ENCODE results near the gene CNNM4.

Gene CNNM4

DNA sequence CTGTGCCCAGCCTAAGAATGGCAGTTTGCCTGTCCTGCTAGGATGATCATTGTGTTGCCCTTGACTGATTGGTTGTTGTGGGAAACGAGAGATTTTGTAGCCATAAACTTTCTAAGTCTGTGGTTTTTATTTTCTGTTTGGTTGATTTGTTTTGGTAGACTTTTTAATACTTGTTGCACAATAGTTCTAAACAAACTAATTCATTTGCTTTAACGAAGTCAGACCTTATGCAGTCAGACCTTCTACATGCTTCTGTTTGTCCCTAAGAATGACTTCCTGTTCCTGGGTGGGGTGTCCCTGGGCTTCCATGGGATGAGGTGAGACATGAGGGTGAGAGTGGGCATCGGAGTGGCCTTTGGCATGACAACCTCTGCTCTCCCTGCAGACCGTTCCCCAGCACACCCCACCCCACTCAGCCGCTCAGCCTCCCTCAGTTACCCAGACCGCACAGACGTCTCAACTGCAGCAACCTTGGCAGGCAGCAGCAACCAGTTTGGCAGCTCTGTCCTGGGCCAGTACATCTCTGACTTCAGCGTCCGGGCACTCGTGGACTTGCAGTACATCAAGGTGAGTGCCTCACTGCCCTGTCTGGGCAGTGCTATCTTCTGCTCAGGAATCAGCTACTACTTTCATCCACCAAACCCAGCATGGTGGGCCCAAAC lies 47.6 kb downstream of the CNNM4 start:
- Histone ChIP-seq H3K36me3 (ENCODE audit: insufficient read depth, low read length) (no peaks in the 10 kb centered on the region), H3K4me2 (ENCODE audit: low read length) (no peak overlapping the region), H3K9ac (ENCODE audit: low read depth, low read length) (no peak overlapping the region), H3K4me1 (ENCODE audit: control insufficient read depth, insufficient read depth, low read length) (peaks cover 5% of the 10 kb centered on the region), H3K27me3 (ENCODE audit: control insufficient read depth, insufficient read depth, low read length) (no peaks in the 10 kb centered on the region), H3K9me3 (replicated peaks; ENCODE audit: low read length) (no peaks in the 10 kb centered on the region), H3K4me3 (ENCODE audit: low read length) (no peak overlapping the region)

DNA sequence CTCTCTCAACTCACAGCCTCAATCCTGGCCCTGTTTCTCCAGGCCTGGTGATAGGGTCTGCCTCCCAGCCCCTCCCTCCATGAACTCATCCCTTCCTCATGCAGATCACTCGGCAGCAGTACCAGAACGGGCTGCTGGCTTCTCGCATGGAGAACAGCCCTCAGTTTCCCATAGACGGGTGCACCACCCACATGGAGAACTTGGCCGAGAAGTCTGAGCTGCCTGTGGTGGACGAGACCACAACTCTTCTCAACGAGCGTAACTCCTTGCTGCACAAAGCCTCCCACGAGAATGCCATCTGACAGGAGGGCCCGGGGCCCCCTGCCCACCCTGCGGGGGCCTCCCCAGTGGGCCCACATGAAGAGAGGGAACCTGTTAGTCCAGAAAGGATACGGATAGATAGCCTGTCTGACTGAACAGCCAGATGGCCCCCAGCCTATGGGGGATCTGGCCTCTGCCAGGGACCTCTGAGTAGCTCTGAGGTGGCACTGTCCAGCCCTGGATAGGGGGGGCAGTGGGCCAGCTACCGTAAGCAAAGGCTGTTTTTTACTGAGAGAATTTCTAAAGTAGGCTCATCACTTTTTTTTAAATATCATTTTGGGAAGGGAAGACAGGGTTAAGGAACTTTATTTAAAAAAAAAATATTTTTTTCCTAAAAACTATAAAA lies 48.6 kb downstream of the CNNM4 start:
- Histone ChIP-seq H3K4me3 (ENCODE audit: low read length) (no peak overlapping the region), H3K36me3 (ENCODE audit: insufficient read depth, low read length) (no peaks in the 10 kb centered on the region), H3K27me3 (ENCODE audit: control insufficient read depth, insufficient read depth, low read length) (no peaks in the 10 kb centered on the region), H3K4me1 (ENCODE audit: control insufficient read depth, insufficient read depth, low read length) (peaks cover 5% of the 10 kb centered on the region), H3K4me2 (ENCODE audit: low read length) (no peak overlapping the region), H3K9ac (ENCODE audit: low read depth, low read length) (no peak overlapping the region), H3K9me3 (replicated peaks; ENCODE audit: low read length) (no peaks in the 10 kb centered on the region)

GRCh38 chr2:96809951-96810782 lies 49.5 kb downstream of the CNNM4 start:
- H3K4me1 ChIP-seq (ENCODE audit: control insufficient read depth, insufficient read depth, low read length) = peaks cover 6% of the 10 kb centered on the region
- no peak overlapping the region for H3K4me3 ChIP-seq (ENCODE audit: low read length)
- no peaks in the 10 kb centered on the region for H3K36me3 ChIP-seq (ENCODE audit: insufficient read depth, low read length)
- no peaks in the 10 kb centered on the region for H3K9me3 ChIP-seq (replicated peaks; ENCODE audit: low read length)
- no peaks in the 10 kb centered on the region for H3K27me3 ChIP-seq (ENCODE audit: control insufficient read depth, insufficient read depth, low read length)
- H3K4me2 ChIP-seq (ENCODE audit: low read length) = no peak overlapping the region
- H3K9ac ChIP-seq (ENCODE audit: low read depth, low read length) = no peak overlapping the region

DNA sequence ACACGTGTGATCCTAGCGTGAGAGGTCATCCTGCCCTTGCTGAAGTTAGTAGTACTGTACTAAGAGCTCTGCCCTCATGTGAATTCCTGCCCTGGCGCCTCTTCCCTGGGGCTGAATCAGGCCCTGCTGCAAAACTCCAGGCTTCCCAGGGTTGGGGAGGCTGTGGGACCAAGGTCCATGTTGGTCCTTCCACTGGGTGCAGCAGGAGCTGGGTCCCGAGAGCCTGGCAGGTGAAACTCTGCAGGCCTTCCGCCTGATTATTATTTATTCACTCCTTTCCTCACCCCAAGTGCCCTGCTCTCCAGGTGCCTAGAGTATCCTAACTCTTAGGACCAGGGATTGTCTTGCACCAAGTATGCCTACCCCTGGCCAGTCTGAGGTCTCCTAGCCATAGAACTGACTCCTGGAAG lies 50.1 kb downstream of the CNNM4 start:
- Histone ChIP-seq H3K9ac (ENCODE audit: low read depth, low read length) (no peak overlapping the region), H3K4me3 (ENCODE audit: low read length) (no peak overlapping the region), H3K4me2 (ENCODE audit: low read length) (no peak overlapping the region), H3K27me3 (ENCODE audit: control insufficient read depth, insufficient read depth, low read length) (no peaks in the 10 kb centered on the region), H3K9me3 (replicated peaks; ENCODE audit: low read length) (no peaks in the 10 kb centered on the region), H3K4me1 (ENCODE audit: control insufficient read depth, insufficient read depth, low read length) (peaks cover 10% of the 10 kb centered on the region), H3K36me3 (ENCODE audit: insufficient read depth, low read length) (no peaks in the 10 kb centered on the region)

DNA sequence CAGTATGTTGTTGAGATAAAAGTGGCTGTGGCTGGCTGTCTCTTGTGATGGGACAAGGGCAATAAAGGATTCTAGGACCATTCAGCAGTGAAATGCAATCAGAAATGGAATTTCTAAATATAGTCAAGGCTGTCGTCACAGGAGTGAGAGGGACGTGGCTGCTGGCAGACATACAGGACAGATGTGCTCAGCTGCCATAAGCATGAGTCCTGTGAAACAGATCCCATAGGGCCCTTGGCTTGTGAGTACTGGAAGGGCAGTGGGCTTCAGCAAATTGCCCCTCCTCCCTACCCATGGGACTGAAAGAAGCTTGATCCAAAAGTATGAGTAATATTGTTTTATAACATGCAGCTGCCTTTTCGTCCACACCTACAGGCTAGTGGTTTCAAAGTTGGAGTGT lies 51.2 kb downstream of the CNNM4 start:
- H3K4me3 ChIP-seq (ENCODE audit: low read length) = no peak overlapping the region
- peaks cover 12% of the 10 kb centered on the region for H3K4me1 ChIP-seq (ENCODE audit: control insufficient read depth, insufficient read depth, low read length)
- H3K9ac ChIP-seq (ENCODE audit: low read depth, low read length) = no peak overlapping the region
- H3K9me3 ChIP-seq (replicated peaks; ENCODE audit: low read length) = no peaks in the 10 kb centered on the region
- H3K36me3 ChIP-seq (ENCODE audit: insufficient read depth, low read length) = no peaks in the 10 kb centered on the region
- no peaks in the 10 kb centered on the region for H3K27me3 ChIP-seq (ENCODE audit: control insufficient read depth, insufficient read depth, low read length)
- H3K4me2 ChIP-seq (ENCODE audit: low read length) = no peak overlapping the region

DNA sequence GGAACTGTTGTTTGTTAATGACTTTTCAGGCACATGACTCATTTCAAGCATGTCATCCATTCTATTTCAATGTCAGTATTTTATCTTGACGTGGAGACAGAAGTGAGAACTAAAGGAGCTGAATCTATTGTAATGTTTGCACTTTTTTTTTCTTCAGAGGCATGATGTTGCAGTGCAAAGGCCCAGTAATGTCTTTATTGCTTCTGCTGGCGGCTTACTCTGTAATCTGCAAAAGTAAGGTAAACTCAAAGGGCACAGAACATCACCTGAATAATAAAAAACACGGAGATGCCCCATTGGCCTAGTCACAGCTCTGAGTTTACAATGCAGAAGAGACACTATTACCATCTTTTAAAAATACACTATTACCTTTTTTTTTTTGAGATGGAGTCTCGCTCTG lies 53.0 kb downstream of the CNNM4 start:
- Histone ChIP-seq H3K4me2 (ENCODE audit: low read length) (no peak overlapping the region), H3K36me3 (ENCODE audit: insufficient read depth, low read length) (no peaks in the 10 kb centered on the region), H3K9me3 (replicated peaks; ENCODE audit: low read length) (no peaks in the 10 kb centered on the region), H3K27me3 (ENCODE audit: control insufficient read depth, insufficient read depth, low read length) (no peaks in the 10 kb centered on the region), H3K9ac (ENCODE audit: low read depth, low read length) (no peak overlapping the region), H3K4me3 (ENCODE audit: low read length) (no peak overlapping the region), H3K4me1 (ENCODE audit: control insufficient read depth, insufficient read depth, low read length) (peaks cover 22% of the 10 kb centered on the region)

DNA sequence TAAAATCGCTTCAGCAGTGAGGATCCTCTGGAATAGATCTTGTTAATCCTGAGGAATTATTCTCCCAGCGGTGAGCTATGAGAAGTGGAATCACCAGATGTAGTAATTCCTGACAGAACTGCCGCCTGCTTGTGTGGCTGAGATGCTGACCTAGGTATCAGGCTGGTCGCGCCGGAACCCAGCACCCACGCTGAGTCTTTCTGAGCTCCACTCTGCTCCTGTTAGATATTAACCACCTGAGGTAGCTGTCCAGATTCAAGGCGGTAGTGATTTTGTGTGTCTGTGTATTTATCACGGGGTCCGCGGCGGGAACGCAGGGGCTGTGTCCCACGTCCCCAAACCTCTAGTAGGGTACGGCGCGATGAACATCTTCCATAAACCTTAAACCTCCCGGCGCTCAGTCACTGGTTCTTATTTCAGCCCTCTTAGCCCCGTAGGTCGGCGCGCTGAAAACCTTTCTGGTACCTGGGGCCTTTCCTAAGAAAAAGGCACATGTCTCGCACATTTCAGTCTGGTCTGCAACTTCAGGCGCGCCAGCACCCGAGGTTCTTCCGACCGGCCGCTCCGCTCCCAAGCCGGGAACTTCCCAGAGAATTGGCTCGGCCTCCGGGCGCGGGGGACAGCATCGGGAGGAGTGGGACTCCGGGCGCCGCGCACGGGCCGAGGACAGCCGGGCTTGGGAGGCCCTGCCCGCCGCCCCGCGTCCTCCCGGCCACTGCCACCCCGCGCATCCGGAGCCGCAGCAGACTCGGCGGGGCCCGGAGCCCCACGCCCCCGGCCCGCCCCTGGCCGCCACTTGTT lies 54.8 kb downstream of the CNNM4 start:
- Histone ChIP-seq H3K9ac (ENCODE audit: low read depth, low read length) (peak overlapping the region; percentile 60), H3K4me3 (ENCODE audit: low read length) (peak overlapping the region; percentile 93), H3K9me3 (replicated peaks; ENCODE audit: low read length) (no peaks in the 10 kb centered on the region), H3K4me2 (ENCODE audit: low read length) (peak overlapping the region; percentile 88), H3K4me1 (ENCODE audit: control insufficient read depth, insufficient read depth, low read length) (peaks cover 22% of the 10 kb centered on the region), H3K36me3 (ENCODE audit: insufficient read depth, low read length) (no peaks in the 10 kb centered on the region), H3K27me3 (ENCODE audit: control insufficient read depth, insufficient read depth, low read length) (no peaks in the 10 kb centered on the region)

- Histone ChIP-seq H3K36me3 (ENCODE audit: insufficient read depth, low read length) (no peaks in the 10 kb centered on the region), H3K4me2 (ENCODE audit: low read length) (peak within 1 kb of the TSS; percentile 93), H3K4me1 (ENCODE audit: control insufficient read depth, insufficient read depth, low read length) (peaks cover 22% of the 10 kb centered on the region), H3K9me3 (replicated peaks; ENCODE audit: low read length) (no peaks in the 10 kb centered on the region), H3K9ac (ENCODE audit: low read depth, low read length) (peak within 1 kb of the TSS; percentile 68), H3K4me3 (ENCODE audit: low read length) (peak within 1 kb of the TSS; percentile 93), H3K27me3 (ENCODE audit: control insufficient read depth, insufficient read depth, low read length) (no peaks in the 10 kb centered on the region)
These were observed 55.6 kb downstream of the CNNM4 start, which contains the start of gene CNNM3 for GRCh38 chr2:96816127-96816835. Gene CNNM3, plus strand, starts transcription at chr2:96816268. Its CDS starts 10 bp downstream, at chr2:96816278.

DNA sequence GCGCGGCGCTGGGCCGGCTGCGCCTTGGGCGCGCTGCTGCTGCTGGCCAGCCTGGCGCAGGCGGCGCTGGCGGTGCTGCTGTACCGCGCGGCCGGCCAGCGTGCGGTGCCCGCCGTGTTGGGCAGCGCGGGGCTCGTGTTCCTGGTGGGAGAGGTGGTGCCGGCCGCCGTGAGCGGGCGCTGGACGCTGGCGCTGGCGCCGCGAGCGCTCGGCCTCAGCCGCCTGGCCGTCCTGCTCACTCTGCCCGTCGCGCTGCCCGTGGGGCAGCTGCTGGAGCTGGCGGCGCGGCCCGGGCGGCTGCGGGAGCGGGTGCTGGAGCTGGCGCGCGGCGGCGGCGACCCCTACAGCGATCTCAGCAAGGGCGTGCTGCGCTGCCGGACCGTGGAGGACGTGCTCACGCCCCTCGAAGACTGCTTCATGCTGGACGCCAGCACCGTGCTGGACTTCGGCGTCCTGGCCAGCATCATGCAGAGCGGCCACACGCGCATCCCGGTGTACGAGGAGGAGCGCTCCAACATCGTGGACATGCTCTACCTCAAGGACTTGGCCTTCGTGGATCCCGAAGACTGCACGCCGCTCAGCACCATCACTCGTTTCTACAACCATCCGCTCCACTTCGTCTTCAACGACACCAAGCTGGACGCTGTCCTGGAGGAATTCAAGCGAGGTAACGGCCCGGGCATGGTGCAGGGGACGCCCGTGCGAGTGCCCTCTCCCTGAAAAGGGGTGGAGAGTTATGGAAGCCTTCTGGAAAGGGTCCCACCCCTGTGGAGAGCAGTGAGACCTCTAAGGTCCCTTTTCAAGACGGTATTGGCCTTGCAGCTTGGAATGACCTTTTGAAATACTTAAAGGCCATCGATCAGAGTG lies 56.4 kb downstream of the CNNM4 start:
- peak overlapping the region; percentile 93 for H3K4me3 ChIP-seq (ENCODE audit: low read length)
- peaks cover 19% of the 10 kb centered on the region for H3K4me1 ChIP-seq (ENCODE audit: control insufficient read depth, insufficient read depth, low read length)
- H3K36me3 ChIP-seq (ENCODE audit: insufficient read depth, low read length) = no peaks in the 10 kb centered on the region
- H3K27me3 ChIP-seq (ENCODE audit: control insufficient read depth, insufficient read depth, low read length) = no peaks in the 10 kb centered on the region
- peak overlapping the region; percentile 29 for H3K9ac ChIP-seq (ENCODE audit: low read depth, low read length)
- H3K4me2 ChIP-seq (ENCODE audit: low read length) = peak overlapping the region; percentile 93
- no peaks in the 10 kb centered on the region for H3K9me3 ChIP-seq (replicated peaks; ENCODE audit: low read length)

DNA sequence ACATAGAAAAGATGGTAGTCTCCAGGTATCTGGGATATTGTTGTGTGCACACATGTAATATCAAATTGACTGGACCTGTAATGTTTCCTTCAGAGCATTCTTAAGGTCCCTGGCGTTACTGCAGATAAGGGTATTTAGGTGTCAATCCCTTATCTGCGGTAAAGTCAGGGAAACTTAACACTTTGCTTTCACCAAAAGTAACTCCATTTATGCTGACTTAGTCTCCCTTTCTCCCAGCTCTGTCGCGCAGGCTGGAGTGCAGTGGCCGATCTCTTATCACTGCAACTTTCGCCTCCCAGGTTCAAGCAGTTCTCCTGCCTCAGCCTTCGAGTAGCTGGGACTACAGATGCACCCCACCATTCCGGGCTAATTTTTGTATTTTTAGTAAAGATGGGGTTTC lies 57.2 kb downstream of the CNNM4 start:
- Histone ChIP-seq H3K27me3 (ENCODE audit: control insufficient read depth, insufficient read depth, low read length) (no peaks in the 10 kb centered on the region), H3K9me3 (replicated peaks; ENCODE audit: low read length) (no peaks in the 10 kb centered on the region), H3K4me1 (ENCODE audit: control insufficient read depth, insufficient read depth, low read length) (peaks cover 17% of the 10 kb centered on the region), H3K4me3 (ENCODE audit: low read length) (peak overlapping the region; percentile 93), H3K9ac (ENCODE audit: low read depth, low read length) (no peak overlapping the region), H3K4me2 (ENCODE audit: low read length) (peak overlapping the region; percentile 93), H3K36me3 (ENCODE audit: insufficient read depth, low read length) (no peaks in the 10 kb centered on the region)
